Subcutaneous adipose tissue (tissue), 4 donors: Measurements from ENCODE around the gene RNFT2. TPM values are rescaled to one million over a fixed set of nuclear protein-coding genes. Genes with fewer than 3 reads are reported as not detected.

Experiments used
- total RNA-seq, 4 donors: library from RNA; depleted of rRNA; stranded (reverse); fragments of >200 nt; gene quantifications; one replicate each; pipeline ENCODE4 v1.1.0, GENCODE V29; 2016
- TF ChIP-seq, protein P1 (sequence below): fragments of 450-650 bp; IDR thresholded peaks from one replicate; pipeline ENCODE4 v1.5.1; 2016; ENCODE audit warnings: low read depth, mild to moderate bottlenecking, control low read depth, antibody characterized with exemption, moderate library complexity

Gene RNFT2
- total RNA-seq, 4 donors from 2014 or later: 0.49 to 2.6 (median 1.2) TPM

DNA sequence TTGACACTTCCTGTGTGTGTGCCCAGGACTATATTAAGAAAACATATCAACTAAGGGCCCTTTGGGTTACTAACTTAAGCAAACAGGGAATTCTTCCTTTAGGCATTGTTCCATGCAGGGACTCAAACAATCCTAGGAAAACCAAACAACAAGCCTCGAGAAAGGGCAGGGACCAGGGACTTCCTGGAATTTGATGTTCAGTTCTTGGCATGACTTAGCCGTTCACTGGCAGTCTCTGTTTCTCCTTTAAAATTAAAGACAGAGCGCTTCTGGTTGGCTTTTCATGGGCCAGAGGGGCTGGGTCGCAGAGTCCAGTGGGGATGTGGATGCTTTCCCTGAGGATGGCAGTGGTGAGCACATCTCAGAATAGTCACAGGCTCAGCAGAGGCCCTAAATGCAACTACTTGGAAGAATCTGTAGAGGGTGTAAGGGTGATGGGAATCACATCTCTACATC is 35.2 kb downstream of the RNFT2 start:
- TF ChIP-seq, protein P1, sequence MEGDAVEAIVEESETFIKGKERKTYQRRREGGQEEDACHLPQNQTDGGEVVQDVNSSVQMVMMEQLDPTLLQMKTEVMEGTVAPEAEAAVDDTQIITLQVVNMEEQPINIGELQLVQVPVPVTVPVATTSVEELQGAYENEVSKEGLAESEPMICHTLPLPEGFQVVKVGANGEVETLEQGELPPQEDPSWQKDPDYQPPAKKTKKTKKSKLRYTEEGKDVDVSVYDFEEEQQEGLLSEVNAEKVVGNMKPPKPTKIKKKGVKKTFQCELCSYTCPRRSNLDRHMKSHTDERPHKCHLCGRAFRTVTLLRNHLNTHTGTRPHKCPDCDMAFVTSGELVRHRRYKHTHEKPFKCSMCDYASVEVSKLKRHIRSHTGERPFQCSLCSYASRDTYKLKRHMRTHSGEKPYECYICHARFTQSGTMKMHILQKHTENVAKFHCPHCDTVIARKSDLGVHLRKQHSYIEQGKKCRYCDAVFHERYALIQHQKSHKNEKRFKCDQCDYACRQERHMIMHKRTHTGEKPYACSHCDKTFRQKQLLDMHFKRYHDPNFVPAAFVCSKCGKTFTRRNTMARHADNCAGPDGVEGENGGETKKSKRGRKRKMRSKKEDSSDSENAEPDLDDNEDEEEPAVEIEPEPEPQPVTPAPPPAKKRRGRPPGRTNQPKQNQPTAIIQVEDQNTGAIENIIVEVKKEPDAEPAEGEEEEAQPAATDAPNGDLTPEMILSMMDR: no peak

DNA sequence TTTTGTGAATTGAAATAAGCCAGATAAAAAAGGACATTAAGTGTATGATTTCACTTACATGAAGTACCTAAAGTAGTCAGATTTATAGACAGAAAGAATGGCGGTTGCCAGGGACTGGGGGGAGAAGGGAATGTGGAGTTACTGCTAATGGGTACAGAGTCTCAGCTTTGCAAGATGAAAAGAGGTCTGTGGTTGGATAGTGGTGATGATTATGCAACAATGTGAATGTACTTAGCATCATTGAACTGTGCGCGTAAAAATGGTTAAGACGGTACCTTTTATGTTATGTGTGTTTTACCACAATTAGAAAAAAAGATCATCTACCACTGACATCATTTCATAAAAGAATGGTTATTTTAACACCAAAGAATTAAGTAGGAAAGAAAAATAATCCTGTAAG is 35.9 kb downstream of the RNFT2 start:
- TF ChIP-seq, protein P1: no peak

DNA sequence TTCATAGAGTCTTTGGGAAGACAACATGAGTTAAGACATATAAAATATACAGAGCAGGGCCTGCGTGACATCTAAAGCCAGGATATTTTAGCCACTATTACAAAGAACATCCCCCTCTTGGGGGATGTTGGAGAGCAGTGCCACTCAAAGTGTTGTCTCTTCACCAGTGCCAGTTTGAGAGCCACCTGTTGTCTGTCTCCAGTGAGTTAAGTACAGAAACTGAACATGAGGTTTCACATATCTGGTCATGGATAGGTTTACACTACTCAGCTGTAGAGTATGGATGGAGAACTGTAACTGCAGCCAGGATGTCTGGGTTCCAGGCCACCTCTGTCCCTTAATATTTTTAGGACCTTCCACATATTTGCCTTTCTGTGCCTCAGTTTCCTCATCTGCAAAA is 39.1 kb downstream of the RNFT2 start:
- TF ChIP-seq, protein P1: no peak

GRCh38 chr12:116779597-116779996 is 41.5 kb downstream of the RNFT2 start:
- TF ChIP-seq, protein P1: no peak

DNA sequence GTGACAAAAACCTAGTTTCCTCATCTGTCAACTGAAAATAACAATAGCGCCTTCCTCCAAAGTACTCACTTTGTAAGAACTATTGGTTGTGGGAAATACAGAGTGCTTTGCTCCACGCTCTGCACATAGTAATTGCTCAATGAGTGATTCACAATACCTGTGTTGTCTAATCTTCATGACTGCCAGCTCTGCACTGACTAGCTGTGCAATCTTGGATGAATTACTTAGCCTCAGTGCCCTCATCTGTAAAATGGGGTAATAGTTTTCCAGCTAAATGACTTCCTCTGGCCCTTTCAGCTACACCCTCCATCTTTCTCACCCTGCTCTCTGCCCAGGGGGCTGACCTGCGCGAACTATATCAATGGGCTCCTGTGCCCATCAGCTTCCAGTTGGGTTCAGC is 42.8 kb downstream of the RNFT2 start:
- TF ChIP-seq, protein P1: no peak

DNA sequence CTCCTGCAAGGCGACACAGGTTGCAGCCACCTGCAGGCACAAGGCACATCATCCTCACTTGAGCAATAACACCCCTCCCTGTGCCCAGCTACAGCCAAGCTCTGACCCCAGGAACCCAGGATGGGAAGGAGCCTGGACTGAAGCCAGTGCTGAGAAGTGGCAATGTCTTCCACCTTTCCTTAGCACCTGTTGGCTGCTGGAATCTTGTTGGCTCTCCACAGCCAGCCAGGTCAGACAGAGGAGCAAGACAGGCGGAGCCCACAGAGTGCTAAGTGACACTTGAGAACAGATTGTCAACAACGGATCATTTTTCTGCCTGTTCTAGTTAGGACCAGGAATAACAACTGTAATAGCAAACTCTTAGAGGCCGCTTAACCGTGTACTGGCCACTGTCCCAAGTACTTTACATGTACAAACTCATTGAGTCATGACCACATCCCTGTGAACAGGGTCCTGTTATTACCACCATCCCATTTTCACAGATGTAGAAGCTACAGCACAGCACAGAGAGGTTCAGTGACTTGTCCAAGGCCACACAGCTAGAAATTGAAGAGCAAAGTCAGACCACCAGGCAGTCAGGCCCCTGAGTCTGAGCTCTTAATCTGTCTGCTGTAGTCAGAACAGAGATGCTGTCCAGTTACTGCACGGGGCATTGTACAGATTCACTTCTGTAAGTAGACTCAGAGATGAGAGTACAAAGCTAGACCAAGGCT is 45.6 kb downstream of the RNFT2 start:
- TF ChIP-seq, protein P1: no peak

GRCh38 chr12:116784238-116784612 is 46.1 kb downstream of the RNFT2 start:
- TF ChIP-seq, protein P1: no peak
